GM12874 (cell line): ENCODE measurements around the gene NELL1.

Experiments
- CTCF ChIP-seq: IDR thresholded peaks from 2 replicates; pipeline ENCODE4 v1.5.1; 2011; ENCODE audit warnings: low read depth, mild to moderate bottlenecking, control low read depth, low read length, moderate library complexity; ENCODE audit not compliant: insufficient read depth

NELL1 gene

GRCh38 chr11:21427726-21428125 is 758.3 kb downstream of the NELL1 start:
- TF ChIP-seq CTCF = no peak

DNA sequence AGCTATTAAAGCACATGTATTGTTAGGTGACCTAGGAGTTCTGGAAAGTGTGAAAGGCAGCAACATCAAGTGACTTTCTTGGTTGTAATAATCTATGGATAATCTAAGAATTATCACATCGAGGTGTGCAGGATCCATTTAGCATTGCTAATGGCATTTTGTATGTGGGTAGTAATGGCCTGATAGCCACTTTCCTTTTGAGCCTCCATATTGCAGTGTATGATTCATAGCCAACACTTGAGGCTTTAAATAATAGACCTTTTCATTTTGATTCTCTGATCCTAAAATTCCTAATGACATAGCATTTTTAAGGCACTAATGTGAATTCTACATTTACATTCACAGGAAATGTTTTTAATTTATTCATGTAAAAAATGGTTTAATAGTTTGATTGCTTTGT is 759.4 kb downstream of the NELL1 start:
- no peak for TF ChIP-seq CTCF

GRCh38 chr11:21429401-21429800 is 760.0 kb downstream of the NELL1 start:
- TF ChIP-seq CTCF = no peak

DNA sequence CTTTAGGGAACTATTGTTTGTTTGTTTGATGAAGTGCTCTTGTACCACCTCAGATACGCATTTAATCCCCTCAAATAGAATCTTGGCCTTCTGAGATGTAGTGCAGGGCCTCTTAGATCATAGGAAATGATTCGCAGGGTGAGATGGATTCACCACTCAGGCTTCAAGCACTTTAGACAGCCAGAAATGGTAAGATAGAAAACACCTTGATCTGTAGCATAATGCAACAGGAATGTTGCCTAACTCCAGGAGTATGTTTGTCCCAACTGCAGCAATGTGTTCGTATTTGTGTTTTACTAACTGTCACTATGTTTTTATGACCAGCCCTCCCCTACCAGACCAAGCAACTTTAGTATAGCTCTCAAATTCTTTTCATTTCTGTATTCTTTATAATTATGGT is 761.2 kb downstream of the NELL1 start:
- TF ChIP-seq CTCF = no peak

GRCh38 chr11:21446939-21447590 is 777.7 kb downstream of the NELL1 start:
- TF ChIP-seq CTCF = no peak

- no peak for TF ChIP-seq CTCF
These were observed 778.5 kb downstream of the NELL1 start for GRCh38 chr11:21447871-21448270.

- no peak for TF ChIP-seq CTCF
These were observed 786.8 kb downstream of the NELL1 start for GRCh38 chr11:21456186-21456585.
